Pulmonary artery endothelial cell (primary cell): ENCODE data around the gene USP49. TPM values are rescaled to one million over a fixed set of nuclear protein-coding genes. Genes with fewer than 3 reads are reported as not detected.
"Not testable (repeated sequence)": the region's sequence is repeated elsewhere in the genome, so short reads cannot be mapped to it uniquely, and the experiment has no call there.

Experiments used
- DNase-seq: peaks from one replicate; pipeline ENCODE4 v3.0.0-alpha.2; 2011; ENCODE audit warnings: low read depth, low spot score
- total RNA-seq: library from RNA; depleted of rRNA; stranded (reverse); fragments of >200 nt; gene quantifications from 2 replicates; pipeline ENCODE4 v1.2.3, GENCODE V29; 2014

The USP49 gene
- total RNA-seq, 1 donor from 2014 or later: 1.8 TPM

GRCh38 chr6:41780551-41781365, 114.4 kb downstream of the USP49 start, which contains the start of gene PRICKLE4:
TSS of gene PRICKLE4 (plus strand) at chr6:41780782. CDS start at chr6:41783474, 2,692 bp downstream.
- no peak for DNase-seq

DNA sequence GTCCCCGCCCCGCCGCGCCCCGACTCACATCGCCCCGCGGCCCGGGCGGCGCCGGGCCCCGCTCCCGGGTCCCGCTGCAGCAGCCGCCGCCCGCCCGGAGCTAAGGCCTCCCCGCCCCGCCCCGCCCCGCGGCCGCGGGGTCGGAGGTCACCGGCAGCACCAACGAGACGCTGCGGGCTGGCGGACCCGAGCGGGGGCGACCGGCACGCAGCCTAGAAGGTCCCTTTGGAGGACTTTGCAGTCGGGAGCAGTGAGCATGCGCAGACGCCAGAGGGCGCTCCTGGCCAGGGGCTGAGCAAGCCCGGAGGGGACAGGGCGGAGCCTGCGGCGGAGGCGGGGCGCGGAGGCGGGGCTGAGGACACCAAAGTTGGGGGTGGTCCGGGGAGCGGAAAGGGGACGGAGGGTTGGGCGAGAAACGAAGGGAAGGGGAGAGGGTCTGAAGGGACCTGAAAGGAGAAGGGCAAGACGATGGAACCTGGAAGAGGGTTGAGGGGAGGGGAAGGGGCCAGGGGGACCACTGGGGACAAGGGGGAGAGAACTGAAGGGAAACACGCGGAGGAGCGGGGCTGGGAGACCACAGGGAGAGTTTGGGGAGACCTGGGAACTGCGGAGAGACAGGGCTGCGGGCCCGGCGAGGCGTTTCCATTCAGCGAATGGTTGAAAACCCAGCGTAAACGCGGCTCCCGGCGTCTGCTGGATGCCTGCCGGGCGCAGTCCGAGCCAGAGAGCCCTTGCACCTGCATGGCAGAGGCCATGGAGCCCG, 115.2 kb downstream of the USP49 start, which contains the start of gene FRS3:
Gene FRS3 (minus strand): TSS at position 113 of the 763 bp plus-strand sequence. CDS start 2,913 bp downstream, outside the sequence.
- DNase-seq: peak; percentile 77

- no peak for DNase-seq
Measured at GRCh38 chr6:41779336-41779735, 115.8 kb downstream of the USP49 start.

DNA sequence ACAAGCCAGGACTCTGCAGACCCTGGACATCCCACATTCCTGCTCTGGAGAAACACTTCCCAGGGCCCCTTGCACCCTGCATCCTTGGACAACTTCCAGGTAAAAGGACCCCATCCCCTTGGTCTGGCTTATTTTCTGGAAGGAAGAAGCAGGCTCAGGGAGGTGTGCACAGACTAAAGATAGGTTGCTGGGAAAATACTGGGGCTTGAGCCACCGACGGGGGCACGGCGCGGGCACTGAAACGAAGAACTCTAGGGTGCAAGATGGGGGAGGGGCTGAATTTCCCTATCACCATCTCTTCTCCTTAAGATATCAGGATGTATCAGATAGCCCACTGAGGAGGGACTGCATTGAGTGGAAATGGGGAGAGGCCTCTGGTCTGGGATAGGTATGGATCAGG, 116.3 kb downstream of the USP49 start:
- DNase-seq: no peak

DNA sequence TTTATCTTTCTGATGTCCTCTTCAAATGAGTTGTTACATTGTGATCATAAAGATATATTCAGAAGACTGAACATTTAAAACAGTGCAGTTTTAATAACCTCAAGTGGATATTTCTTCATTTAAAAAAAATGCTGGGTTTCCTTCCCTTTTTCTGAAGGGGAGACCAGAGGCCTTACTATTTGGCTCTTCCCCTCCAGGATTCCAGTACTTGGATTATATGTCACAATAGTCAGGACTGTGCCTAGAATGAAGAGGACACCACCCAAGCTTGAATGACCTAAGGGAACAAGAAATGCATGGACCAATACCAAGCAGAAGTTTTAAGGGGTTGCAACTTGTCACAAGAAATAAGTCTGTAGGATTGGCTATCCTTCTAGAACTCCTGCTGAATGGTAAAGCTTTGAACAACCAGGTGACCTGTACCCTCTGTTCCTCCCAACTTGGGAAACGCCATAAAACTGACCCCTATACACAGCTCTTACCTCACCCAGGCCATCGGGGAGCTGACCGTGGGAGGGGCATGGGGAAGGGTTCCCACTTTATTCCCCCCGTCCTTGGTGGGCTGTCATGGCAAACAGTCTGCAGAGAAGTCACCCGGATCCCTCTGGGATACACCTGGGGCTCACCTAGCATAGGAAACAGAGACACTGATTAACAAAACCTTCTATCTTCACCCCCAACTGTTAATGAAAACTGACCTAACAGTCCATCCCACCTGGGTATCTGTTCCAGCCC, 117.5 kb downstream of the USP49 start:
- no peak for DNase-seq

- DNase-seq: no peak
Measured at GRCh38 chr6:41775293-41775882, 119.8 kb downstream of the USP49 start.

DNA sequence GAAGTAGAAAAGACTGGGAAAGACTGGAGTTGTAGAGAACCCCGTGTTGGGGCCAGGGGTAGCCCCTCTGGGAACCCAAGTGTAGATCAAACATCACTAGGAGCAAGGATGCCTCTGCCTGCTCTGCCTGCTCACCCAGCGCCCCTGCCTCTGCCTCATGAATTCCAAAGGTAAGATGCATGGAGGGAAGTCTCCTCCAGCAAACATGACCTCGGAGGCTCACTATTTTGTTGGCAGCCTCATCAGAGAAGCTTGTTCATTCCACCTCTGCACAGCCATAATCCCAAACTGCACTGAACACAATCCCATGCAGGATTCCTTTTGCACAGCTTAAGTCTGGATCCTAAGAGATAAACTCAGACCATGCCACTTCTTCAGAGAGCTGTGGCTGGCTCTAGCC, 120.3 kb downstream of the USP49 start:
- DNase-seq: no peak

GRCh38 chr6:41771058-41771983, 123.9 kb downstream of the USP49 start:
- DNase-seq: no peak

DNA sequence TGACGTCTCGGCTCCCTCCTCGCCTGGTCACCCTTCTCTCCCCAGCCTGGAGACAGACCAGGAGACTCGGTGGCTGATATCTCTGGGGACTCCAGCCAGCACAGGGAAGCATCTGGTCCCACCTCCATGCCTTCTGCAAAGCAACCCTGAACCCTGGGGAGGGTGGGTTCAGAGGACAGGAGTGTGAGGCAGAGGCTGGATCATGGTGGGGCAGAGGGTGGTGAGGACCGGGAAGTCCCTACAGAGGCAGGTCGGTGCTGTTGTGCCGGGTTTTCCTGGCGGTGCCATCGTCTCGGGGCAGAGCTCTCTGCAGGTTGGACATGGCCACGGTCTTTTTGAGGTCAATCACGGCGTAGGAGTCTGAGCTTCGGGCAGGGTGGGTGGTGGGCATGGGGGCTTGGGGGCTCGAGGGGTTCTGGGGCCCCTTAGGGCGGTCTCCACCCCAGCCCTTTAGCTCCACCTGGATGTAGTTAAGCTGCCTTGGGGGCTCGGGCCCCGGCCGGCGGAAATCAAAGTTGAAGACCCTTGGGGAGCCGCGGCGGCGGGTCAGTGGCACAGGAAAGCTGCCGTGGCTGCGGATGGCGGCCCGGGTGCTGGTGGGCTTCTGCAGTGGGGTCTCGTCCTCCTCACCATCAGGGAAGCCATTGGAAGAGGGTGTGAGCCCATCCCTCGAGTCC, 124.7 kb downstream of the USP49 start:
- DNase-seq: no peak

- DNase-seq: no peak
Measured at GRCh38 chr6:41769376-41769775, 125.8 kb downstream of the USP49 start.

DNA sequence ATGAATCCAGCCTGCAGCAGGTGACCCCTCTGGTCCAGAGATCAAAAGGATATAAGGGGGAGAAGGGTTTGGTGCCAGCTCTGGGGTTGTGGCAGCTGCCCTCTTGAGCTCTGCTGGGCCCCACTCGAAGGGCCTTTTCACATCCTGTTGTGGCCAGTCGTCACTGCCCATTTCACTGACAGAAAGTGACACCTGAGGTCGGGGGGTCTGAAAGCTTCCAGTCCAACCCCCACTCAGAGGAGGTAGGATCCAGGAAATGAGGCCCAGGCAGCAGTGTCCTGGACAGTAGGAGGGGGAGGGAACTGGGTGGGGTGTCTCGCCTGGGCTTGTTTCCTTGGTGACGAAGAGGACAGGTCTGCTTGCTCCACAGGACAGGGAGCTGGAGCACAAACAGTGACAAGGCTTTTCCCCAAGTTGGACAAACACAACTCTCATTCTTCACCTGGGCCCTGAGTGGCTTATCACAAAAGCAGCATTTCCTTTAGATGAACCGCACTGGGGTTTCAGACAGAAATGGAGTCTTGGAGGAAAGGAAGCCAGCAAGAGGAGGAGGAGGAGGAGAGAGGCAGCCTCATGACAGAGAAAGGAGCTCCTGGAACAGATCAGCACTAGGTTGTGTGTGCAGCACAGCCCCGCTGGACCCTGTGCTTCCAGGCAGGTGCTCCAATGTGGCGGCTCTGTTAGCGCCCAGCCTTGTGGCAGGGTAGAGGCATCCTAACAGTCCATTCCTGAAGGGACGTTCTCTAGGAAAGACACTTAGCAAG, 126.4 kb downstream of the USP49 start:
- DNase-seq: no peak

- peak; percentile 67 for DNase-seq
Measured at GRCh38 chr6:41767112-41767833, 127.9 kb downstream of the USP49 start.

DNA sequence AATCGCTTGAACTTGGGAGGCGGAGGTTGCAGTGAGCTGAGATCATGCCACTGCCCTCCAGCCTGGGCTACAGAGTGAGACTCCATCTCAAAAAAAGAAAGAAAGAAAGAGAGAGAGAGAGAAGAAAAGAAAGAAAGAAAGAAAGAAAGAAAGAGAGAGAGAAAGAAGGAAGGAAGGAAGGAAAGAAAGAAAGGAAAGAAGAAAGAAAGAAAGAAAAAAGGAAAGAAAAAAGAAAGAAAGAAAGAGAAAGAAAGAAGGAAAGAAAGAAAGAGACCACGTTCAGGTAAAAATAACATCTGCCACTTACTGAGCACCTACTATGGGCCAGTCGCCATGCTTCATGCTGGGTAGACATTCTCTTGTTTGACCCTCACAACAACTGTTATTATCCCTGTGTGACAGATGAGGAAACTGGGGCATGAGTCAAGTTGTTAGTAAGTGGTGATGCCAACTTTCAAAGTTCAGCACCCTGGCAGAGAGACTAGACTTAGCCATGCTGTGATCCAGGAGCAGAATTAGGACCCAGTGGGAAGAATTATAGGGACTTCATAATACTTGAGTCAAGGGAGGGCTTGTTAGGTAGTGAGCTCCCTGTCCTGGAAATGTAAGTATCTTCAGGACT, 129.0 kb downstream of the USP49 start:
- not testable (repeated sequence) for DNase-seq

GRCh38 chr6:41763470-41763869, 131.7 kb downstream of the USP49 start:
- DNase-seq: peak; percentile 46

GRCh38 chr6:41759905-41760579, 135.1 kb downstream of the USP49 start:
- DNase-seq: no peak

GRCh38 chr6:41759106-41759904, 135.9 kb downstream of the USP49 start:
- DNase-seq: no peak
